ENCODE measurements around the gene GALM. TPM values are rescaled to one million over a fixed set of nuclear protein-coding genes. Genes with fewer than 3 reads are reported as not detected.

Gene GALM
- total and polyA plus RNA-seq, 2 of the 13 experiments (the other 11 are each of a cell fraction or from before 2014, with no cell fraction given): 65.5 to 90.0 TPM

GRCh38 chr2:38750891-38751595 lies 85.1 kb downstream of the GALM start, which contains the start of gene SRSF7 (continued):
- TF ChIP-seq MNT (IDR thresholded peaks at IDR 0.05): peak; percentile 80
- TF ChIP-seq ZNF512B (CRISPR knock-in tag; IDR thresholded peaks at IDR 0.05; ENCODE audit: borderline replicate concordance): no peak
- TF ChIP-seq ZNF441 (CRISPR knock-in tag; IDR thresholded peaks at IDR 0.05; ENCODE audit: borderline replicate concordance): peak; percentile 75; the same call in 1 of the 2 replicates
- TF ChIP-seq KLF16 (CRISPR knock-in tag; IDR thresholded peaks at IDR 0.05): peak; percentile 72 to 99
- peak; percentile 96 for TF ChIP-seq ZNF33B (CRISPR knock-in tag; IDR thresholded peaks at IDR 0.05)
- no peak for TF ChIP-seq ZNF577 (CRISPR knock-in tag; IDR thresholded peaks at IDR 0.05; ENCODE audit: borderline replicate concordance, low read depth)
- peak; percentile 88 for TF ChIP-seq HDAC1 (CRISPR knock-in tag; IDR thresholded peaks at IDR 0.05)
- TF ChIP-seq ZIK1 (CRISPR knock-in tag; IDR thresholded peaks at IDR 0.05; ENCODE audit: borderline replicate concordance, low read depth): peak; percentile 87
- TF ChIP-seq MAZ (IDR thresholded peaks at IDR 0.05; ENCODE audit: borderline replicate concordance, low read depth, low read length): peak; percentile 44; the same call in 1 of the 2 replicates
- TF ChIP-seq MAZ (CRISPR knock-in tag; IDR thresholded peaks at IDR 0.05; ENCODE audit: low read depth): peak; percentile 84; the same call in 1 of the 2 replicates
- no peak for TF ChIP-seq PLRG1 (conservative IDR thresholded peaks at IDR 0.05)
- peak; percentile 81 for TF ChIP-seq KDM3A (CRISPR knock-in tag; IDR thresholded peaks at IDR 0.05; ENCODE audit: low read depth)
- peak; percentile 84; the same call in 1 of the 2 replicates for TF ChIP-seq SOX5 (CRISPR knock-in tag; IDR thresholded peaks at IDR 0.05; ENCODE audit: borderline replicate concordance)
- TF ChIP-seq, protein P1, sequence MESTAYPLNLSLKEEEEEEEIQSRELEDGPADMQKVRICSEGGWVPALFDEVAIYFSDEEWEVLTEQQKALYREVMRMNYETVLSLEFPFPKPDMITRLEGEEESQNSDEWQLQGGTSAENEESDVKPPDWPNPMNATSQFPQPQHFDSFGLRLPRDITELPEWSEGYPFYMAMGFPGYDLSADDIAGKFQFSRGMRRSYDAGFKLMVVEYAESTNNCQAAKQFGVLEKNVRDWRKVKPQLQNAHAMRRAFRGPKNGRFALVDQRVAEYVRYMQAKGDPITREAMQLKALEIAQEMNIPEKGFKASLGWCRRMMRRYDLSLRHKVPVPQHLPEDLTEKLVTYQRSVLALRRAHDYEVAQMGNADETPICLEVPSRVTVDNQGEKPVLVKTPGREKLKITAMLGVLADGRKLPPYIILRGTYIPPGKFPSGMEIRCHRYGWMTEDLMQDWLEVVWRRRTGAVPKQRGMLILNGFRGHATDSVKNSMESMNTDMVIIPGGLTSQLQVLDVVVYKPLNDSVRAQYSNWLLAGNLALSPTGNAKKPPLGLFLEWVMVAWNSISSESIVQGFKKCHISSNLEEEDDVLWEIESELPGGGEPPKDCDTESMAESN (CRISPR knock-in tag; conservative IDR thresholded peaks at IDR 0.05): peak; percentile 88
- peak; percentile 94 for TF ChIP-seq TIGD3 (CRISPR knock-in tag; IDR thresholded peaks at IDR 0.05; ENCODE audit: borderline replicate concordance)
- TF ChIP-seq HOXD1 (CRISPR knock-in tag; IDR thresholded peaks at IDR 0.05): peak; percentile 47; the same call in 1 of the 2 replicates
- TF ChIP-seq MYNN (CRISPR knock-in tag; IDR thresholded peaks at IDR 0.05; ENCODE audit: low read depth): no peak; the same call in 1 of the 2 replicates
- TF ChIP-seq GPBP1L1 (CRISPR knock-in tag; IDR thresholded peaks at IDR 0.05): no peak

Measured in HepG2 (cell line).